ENCODE measurements around the gene ANKRD6.

DNA sequence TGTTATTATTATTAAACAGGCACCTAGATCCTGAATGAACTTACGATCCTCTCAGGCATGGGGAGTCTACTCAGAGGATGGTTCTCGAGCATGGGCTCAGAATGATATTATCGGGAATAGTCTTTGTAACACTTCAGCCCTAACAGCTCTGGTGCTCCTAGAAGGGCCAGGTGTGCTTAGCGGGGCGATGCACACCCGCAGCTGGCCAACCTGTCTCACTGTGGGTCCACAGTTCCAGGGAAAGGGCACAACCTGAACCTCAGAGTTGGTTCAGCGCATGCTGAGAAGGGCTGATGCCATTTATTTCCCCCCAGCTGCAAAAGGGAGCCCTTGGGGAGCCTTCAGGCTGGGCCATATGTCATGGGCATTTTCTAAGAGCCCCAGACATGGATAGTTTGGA, 47.1 kb upstream of the ANKRD6 start:
- TF ChIP-seq CTCF (IDR thresholded peaks at IDR 0.05; ENCODE audit: poor library complexity) (no peak), EZH2phosphoT487 (IDR thresholded peaks at IDR 0.05; ENCODE audit: low read depth, severe bottlenecking, unreplicated experiment) (no peak), EZH2 (IDR thresholded peaks at IDR 0.05; ENCODE audit: borderline replicate concordance) (no peak)
